CD14-positive monocyte (primary cell): ENCODE measurements around the gene RGL1. TPM values are rescaled to one million over a fixed set of nuclear protein-coding genes. Genes with fewer than 3 reads are reported as not detected.
A peak's percentile ranks its signal among the peaks of the same experiment; 100 is the strongest.

Experiments used
- DNase-seq, 3 donors: peaks; one replicate each; pipeline ENCODE4 v3.0.0-alpha.2; 2011 to 2022
- H2AFZ ChIP-seq: 2 replicates; pipeline ENCODE4 v1.6.0; 2012; ENCODE audit warnings: mild to moderate bottlenecking, low read depth, low read length, inconsistent platforms; ENCODE audit not compliant: insufficient read depth, poor library complexity, severe bottlenecking
- H3K27ac ChIP-seq, 2 donors: 1 replicate in 1 of 2; 2 replicates in 1 of 2; pipeline ENCODE4 v1.5.1; 2012 to 2013; ENCODE audit warnings: low read length in 2 of 2, control low read depth in 1 of 2, inconsistent platforms in 1 of 2, low read depth in 1 of 2, mild to moderate bottlenecking in 1 of 2
- H3K27me3 ChIP-seq, 2 donors: one replicate each; pipeline versions ENCODE4 v1.6.0 to v1.6.1; 2011 to 2013; ENCODE audit warnings: low read length in 2 of 2; ENCODE audit not compliant: control insufficient read depth in 2 of 2, insufficient read depth in 2 of 2
- H3K36me3 ChIP-seq, 2 donors: replicated peaks in 1 of 2; 1 replicate in 1 of 2; 2 replicates in 1 of 2; pipeline versions ENCODE4 v1.5.1 to v1.6.1; 2012 to 2013; ENCODE audit warnings: low read length in 2 of 2, control low read depth in 1 of 2, inconsistent platforms in 1 of 2, mild to moderate bottlenecking in 1 of 2; ENCODE audit not compliant: insufficient read depth in 2 of 2, control insufficient read depth in 1 of 2
- H3K4me1 ChIP-seq, 2 donors: 1 replicate in 1 of 2; 2 replicates in 1 of 2; pipeline versions ENCODE4 v1.5.1 to v1.6.1; 2012 to 2013; ENCODE audit warnings: low read length in 2 of 2, control low read depth in 1 of 2, inconsistent platforms in 1 of 2, mild to moderate bottlenecking in 1 of 2, moderate library complexity in 1 of 2; ENCODE audit not compliant: insufficient read depth in 2 of 2, control insufficient read depth in 1 of 2
- H3K4me2 ChIP-seq: replicated peaks from 2 replicates; pipeline ENCODE3; 2012; ENCODE audit warnings: low read length, moderate library complexity, mild to moderate bottlenecking; ENCODE audit not compliant: poor library complexity, severe bottlenecking; ENCODE audit errors: extremely low read depth
- H3K4me3 ChIP-seq, 3 experiments: fragments of 200-600 bp in 1 of 3; sonication (generic) in 1 of 3; replicated peaks in 1 of 3; 1 replicate in 2 of 3; 2 replicates in 1 of 3; pipeline ENCODE4 v1.5.1; 2011 to 2013; ENCODE audit warnings: low read length in 3 of 3, mild to moderate bottlenecking in 3 of 3, control low read depth in 2 of 3, low read depth in 2 of 3, inconsistent platforms in 1 of 3, moderate library complexity in 1 of 3
- H3K79me2 ChIP-seq: 2 replicates; pipeline ENCODE4 v1.6.0; 2012; ENCODE audit warnings: mild to moderate bottlenecking, control low read depth, inconsistent platforms, low read length, moderate library complexity; ENCODE audit not compliant: insufficient read depth
- H3K9ac ChIP-seq: 2 replicates; pipeline ENCODE4 v1.6.0; 2017; ENCODE audit warnings: low read length, mild to moderate bottlenecking; ENCODE audit not compliant: insufficient read depth, poor library complexity, severe bottlenecking
- H3K9me3 ChIP-seq, 2 donors: replicated peaks in 1 of 2; 1 replicate in 1 of 2; 2 replicates in 1 of 2; pipeline versions ENCODE4 v1.5.1 to v1.6.1; 2012 to 2013; ENCODE audit warnings: low read length in 2 of 2, control low read depth in 1 of 2; ENCODE audit not compliant: control insufficient read depth in 1 of 2, insufficient read depth in 1 of 2
- H4K20me1 ChIP-seq: 2 replicates; pipeline ENCODE4 v1.6.0; 2012; ENCODE audit warnings: mild to moderate bottlenecking, low read length, control low read depth, moderate library complexity; ENCODE audit not compliant: insufficient read depth
- H3K27ac Mint-ChIP-seq, 7 donors: one replicate each; pipeline ENCODE4 v1.8.0; 2020; ENCODE audit warnings: mild to moderate bottlenecking in 7 of 7, mixed read lengths in 7 of 7, moderate library complexity in 6 of 7, inconsistent platforms in 2 of 7
- H3K27me3 Mint-ChIP-seq, 3 donors: one replicate each; pipeline ENCODE4 v1.8.0; 2021 to 2022; ENCODE audit warnings: low read depth in 3 of 3, mild to moderate bottlenecking in 3 of 3, mixed read lengths in 3 of 3, moderate library complexity in 3 of 3, inconsistent platforms in 1 of 3
- H3K36me3 Mint-ChIP-seq, 2 donors: one replicate each; pipeline ENCODE4 v1.8.0; 2020; ENCODE audit warnings: mixed read lengths in 2 of 2, inconsistent platforms in 1 of 2, mild to moderate bottlenecking in 1 of 2
- H3K4me1 Mint-ChIP-seq: one replicate; pipeline ENCODE4 v1.8.0; 2020; ENCODE audit warnings: mild to moderate bottlenecking, mixed read lengths
- H3K4me3 Mint-ChIP-seq, 2 donors: one replicate each; pipeline ENCODE4 v1.8.0; 2020; ENCODE audit warnings: mild to moderate bottlenecking in 2 of 2, mixed read lengths in 2 of 2, moderate library complexity in 1 of 2
- H3K9me3 Mint-ChIP-seq, 7 donors: one replicate each; pipeline ENCODE4 v1.8.0; 2020 to 2022; ENCODE audit warnings: mixed read lengths in 7 of 7, mild to moderate bottlenecking in 6 of 7, moderate library complexity in 6 of 7, inconsistent platforms in 2 of 7
- WGBS: methylation state at CpG from one replicate; pipeline ENCODE4 v1.1.5; 2013; ENCODE audit warnings: missing lambda C conversion rate; ENCODE audit not compliant: insufficient coverage; 5-methylcytosine and 5-hydroxymethylcytosine counted together
- intact Hi-C, 2 donors: fragments of 100-400 bp; cut with micrococcal nuclease; formaldehyde crosslinking; loops; one replicate each; pipeline versions ENCODE4 v1.15.0 to v1.15.1; 2023
- polyA plus RNA-seq, 3 donors: library from polyadenylated mRNA; depleted of rRNA in 1 of 3; unstranded in 2 of 3; stranded (reverse) in 1 of 3; fragments of 300-500 nt in 2 of 3; fragments of >200 nt in 1 of 3; fragmentation: Illumina TruSeq in 2 of 3; gene quantifications; 1 replicate in 2 of 3; 2 replicates in 1 of 3; pipeline ENCODE4 v1.2.3, GENCODE V29; 2012 to 2021
- TF ChIP-seq, protein P1 (sequence below): fragments of 200-600 bp; IDR thresholded peaks from one replicate; pipeline ENCODE4 v1.8.0; 2022; ENCODE audit warnings: antibody characterized with exemption, mild to moderate bottlenecking

The RGL1 gene
- polyA plus RNA-seq, 3 donors = 1.2 to 3.3 (median 2.0) TPM

DNA sequence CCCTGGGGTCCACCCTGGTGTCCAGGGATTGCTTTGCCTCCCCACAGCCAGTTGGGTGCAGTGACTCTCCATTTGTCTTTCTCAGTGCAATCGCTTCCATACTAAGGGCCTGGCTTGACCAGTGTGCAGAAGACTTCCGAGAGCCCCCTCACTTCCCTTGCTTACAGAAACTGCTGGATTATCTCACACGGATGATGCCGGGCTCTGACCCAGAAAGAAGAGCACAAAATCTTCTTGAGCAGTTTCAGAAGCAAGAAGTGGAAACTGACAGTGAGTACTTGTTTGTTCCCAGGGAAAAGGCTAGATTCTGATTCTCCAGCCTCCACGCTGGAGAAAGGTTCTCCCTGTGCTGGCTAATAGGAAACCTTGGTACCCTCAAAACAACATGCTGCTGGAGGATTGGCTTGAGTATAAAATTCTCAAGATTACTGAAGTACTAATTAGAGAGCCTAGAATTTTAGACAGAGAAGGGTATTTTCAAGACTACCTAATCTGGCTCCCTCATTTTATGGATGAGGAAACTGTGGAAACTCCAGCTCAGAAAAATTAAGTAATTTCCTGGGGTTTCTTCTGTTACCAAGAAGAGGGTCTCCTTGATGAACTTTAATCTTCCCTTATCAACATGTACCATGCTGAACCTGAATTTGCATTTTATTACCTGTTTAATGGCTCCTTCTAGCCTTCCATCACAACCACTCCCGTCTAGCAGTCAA, 75.8 kb downstream of the RGL1 start:
- TF ChIP-seq, protein P1, sequence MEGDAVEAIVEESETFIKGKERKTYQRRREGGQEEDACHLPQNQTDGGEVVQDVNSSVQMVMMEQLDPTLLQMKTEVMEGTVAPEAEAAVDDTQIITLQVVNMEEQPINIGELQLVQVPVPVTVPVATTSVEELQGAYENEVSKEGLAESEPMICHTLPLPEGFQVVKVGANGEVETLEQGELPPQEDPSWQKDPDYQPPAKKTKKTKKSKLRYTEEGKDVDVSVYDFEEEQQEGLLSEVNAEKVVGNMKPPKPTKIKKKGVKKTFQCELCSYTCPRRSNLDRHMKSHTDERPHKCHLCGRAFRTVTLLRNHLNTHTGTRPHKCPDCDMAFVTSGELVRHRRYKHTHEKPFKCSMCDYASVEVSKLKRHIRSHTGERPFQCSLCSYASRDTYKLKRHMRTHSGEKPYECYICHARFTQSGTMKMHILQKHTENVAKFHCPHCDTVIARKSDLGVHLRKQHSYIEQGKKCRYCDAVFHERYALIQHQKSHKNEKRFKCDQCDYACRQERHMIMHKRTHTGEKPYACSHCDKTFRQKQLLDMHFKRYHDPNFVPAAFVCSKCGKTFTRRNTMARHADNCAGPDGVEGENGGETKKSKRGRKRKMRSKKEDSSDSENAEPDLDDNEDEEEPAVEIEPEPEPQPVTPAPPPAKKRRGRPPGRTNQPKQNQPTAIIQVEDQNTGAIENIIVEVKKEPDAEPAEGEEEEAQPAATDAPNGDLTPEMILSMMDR = no peak
- Mint-ChIP-seq H3K4me1 (peaks cover 62% of the 10 kb centered on the region), H3K4me3 (no peak overlapping the region), H3K9me3 (peaks cover 0 to 9% (median 4%) of the 10 kb centered on the region in 7 donors), H3K36me3 (peaks cover 7 to 13% of the 10 kb centered on the region in 2 donors), H3K27me3 (peaks cover 0 to 4% (median 0%) of the 10 kb centered on the region in 3 donors), H3K27ac (peak overlapping the region in 1 of 7 donors; percentile 49)
- Histone ChIP-seq H3K4me1 (peaks cover 51 to 57% of the 10 kb centered on the region in 2 donors), H3K27me3 (no peaks in the 10 kb centered on the region), H3K9ac (no peak overlapping the region), H3K9me3 (peaks cover 0 to 3% of the 10 kb centered on the region in 2 donors), H3K4me3 (no peak overlapping the region), H3K27ac (no peak overlapping the region), H3K79me2 (no peaks in the 10 kb centered on the region), H3K4me2 (no peak overlapping the region), H3K36me3 (no peaks in the 10 kb centered on the region), H2AFZ (no peak overlapping the region), H4K20me1 (no peaks in the 10 kb centered on the region)
- 96% methylated on average over 4 of the region's 6 CpGs for WGBS
- intact Hi-C loops = no loop called here
- peak in 1 of 3 donors; percentile 60 for DNase-seq

DNA sequence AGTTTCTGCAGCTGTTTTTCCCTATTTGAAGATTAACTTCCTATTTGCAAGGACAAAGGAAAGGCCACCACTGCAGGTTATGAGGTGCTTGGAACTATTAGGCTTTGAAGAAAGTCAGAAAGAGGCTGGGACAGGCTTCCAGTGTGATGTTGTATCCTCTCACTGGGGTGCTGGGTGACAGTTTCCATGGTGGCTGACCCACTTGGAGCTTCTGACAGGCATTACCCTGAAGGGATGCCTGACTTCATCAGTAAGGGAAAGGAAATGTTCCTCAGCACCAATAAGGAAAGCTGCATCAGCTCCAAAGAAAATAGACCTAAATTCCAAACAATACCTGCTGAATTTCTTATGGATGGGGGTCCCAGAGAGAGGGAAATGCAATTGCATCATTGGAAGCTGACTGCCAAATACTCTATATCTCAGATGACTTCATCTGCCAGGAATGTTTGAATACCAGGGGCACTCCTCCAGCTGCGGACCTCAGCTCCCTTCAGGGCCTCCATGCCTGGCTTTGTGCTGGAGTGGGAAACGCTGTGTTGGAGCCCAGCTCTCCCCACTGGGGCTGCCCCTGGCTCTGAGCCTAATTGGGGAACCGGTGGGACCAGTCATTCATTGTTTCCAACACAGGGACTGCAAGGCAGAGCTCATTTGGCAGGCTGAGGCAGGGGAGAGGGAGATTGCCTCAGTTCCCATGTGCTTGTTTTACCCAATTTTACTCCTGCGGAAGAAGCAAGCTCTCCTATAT, 76.6 kb downstream of the RGL1 start:
- H3K27ac ChIP-seq = no peak overlapping the region
- H3K9me3 ChIP-seq = peaks cover 0 to 3% of the 10 kb centered on the region in 2 donors
- no peaks in the 10 kb centered on the region for H3K79me2 ChIP-seq
- H3K36me3 Mint-ChIP-seq = peaks cover 7 to 13% of the 10 kb centered on the region in 2 donors
- no peaks in the 10 kb centered on the region for H3K27me3 ChIP-seq
- H4K20me1 ChIP-seq = no peaks in the 10 kb centered on the region
- peaks cover 0 to 9% (median 4%) of the 10 kb centered on the region in 7 donors for H3K9me3 Mint-ChIP-seq
- intact Hi-C loops = no loop called here
- H3K27me3 Mint-ChIP-seq = peaks cover 0 to 4% (median 0%) of the 10 kb centered on the region in 3 donors
- H3K4me3 ChIP-seq = no peak overlapping the region
- H3K4me1 ChIP-seq = peaks cover 50 to 52% of the 10 kb centered on the region in 2 donors
- peak overlapping the region in 1 of 2 donors; percentile 68 for H3K4me3 Mint-ChIP-seq
- DNase-seq = no peak
- peak overlapping the region; percentile 43 for H3K4me2 ChIP-seq
- H3K27ac Mint-ChIP-seq = peak overlapping the region in 2 of 7 donors; percentile 22 to 41
- no peak overlapping the region for H2AFZ ChIP-seq
- WGBS = 93% methylated on average over 3 of the region's 4 CpGs
- no peak overlapping the region for H3K9ac ChIP-seq
- H3K36me3 ChIP-seq = no peaks in the 10 kb centered on the region
- peaks cover 58% of the 10 kb centered on the region for H3K4me1 Mint-ChIP-seq
- TF ChIP-seq, protein P1 = no peak
